GM20431 (cell line): ENCODE data around the gene TLCD3A.
"Not testable (repeated sequence)": the region's sequence is repeated elsewhere in the genome, so short reads cannot be mapped to it uniquely, and the experiment has no call there.

ENCODE experiments used
- in situ Hi-C: fragments of 300-500 bp; cut with MseI, MboI; formaldehyde crosslinking; loops from one replicate; pipeline ENCODE4 v1.15.0; 2020; ENCODE audit warnings: low sequenced_read_pairs; ENCODE audit not compliant: unreplicated experiment

The TLCD3A gene

DNA sequence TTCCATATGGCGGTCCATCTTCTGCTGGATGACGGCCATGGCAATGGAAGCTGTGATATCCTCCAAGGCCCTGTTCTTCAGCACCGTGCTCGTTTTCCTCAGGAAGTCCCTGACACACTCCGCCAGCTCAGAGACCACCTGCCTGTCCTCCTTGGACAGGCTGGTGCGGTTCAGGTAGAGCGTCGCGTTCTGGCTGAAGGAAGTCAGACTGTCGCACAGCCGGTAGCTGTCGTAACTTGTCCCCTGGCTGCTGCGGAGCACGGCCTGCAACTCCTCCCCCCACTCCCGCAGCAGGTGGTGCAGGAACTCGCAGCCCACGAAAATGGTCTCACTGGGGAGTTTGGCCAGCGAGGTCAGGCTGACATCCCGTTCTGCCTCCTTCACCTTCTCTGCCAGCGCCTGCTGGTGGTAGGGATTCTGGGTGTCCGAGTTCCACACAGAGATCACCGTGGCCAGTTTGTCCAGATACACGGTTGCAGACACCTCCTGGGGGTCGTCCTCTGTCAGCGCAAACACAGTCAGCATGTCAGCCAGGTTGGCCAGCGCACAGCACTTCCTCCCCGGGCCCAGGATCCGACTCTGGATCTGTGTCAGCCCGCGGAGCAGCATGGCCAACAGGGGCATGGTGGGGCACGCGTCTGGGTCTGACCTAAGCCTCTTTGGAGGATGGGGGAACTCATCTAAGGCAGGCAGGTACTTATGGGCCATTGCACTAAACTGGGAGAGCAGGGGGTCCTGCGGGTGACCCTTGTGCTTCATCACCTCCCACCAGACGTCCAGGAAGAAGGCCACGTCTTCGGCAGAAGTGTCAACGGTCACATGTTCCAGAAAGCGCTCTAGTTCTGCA lies 14.6 kb downstream of the TLCD3A start:
- in situ Hi-C loops: no loop called here

DNA sequence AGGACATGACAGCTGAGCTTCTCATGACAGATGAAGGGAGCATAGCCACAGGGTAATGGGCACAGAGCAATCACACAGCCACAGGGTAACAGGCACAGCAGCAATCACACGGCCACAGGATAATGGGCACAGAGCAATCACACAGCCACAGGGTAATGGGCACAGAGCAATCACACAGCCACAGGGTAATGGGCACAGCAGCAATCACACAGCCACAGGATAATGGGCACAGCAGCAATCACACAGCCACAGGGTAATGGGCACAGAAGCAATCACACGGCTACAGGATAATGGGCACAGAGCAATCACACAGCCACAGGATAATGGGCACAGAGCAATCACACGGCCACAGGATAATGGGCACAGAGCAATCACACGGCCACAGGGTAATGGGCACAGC lies 16.2 kb downstream of the TLCD3A start:
- in situ Hi-C loops: not testable (repeated sequence)

DNA sequence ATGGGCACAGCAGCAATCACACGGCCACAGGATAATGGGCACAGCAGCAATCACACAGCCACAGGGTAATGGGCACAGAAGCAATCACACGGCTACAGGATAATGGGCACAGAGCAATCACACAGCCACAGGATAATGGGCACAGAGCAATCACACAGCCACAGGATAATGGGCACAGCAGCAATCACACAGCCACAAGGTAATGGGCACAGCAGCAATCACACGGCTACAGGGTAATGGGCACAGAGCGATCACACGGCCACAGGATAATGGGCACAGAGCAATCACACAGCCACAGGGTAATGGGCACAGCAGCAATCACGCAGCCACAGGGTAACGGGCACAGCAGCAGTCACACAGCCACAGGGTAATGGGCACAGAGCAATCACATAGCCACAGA lies 17.0 kb downstream of the TLCD3A start:
- in situ Hi-C loops: not testable (repeated sequence)

DNA sequence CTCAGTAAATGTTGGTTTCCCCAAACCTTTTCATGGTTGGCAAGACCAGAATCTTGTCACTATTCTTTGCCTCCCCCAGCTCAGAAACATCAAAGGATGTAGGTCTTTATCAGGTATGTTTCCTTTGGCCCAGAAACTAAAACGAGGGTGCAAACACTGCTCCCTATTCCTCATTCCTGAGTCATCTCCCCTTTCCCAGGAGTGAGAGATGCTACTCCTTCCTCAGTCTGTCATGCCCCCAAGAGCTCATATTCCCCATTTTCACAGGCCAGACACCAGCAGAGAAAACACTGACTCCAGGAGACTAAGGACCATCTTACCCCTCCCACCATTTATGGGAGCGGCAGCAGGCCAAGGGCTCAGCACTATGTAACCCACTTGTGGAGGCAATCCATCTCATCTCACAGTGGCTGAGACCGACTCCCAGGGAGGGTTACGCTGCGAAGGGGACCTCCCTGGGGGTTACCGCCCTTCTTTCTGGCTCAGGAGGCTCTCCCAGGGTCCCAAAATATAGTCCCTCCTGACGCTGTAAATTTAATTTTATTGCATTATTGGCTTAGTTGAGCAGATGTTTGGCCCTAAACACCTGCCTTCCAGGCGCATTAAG lies 18.1 kb downstream of the TLCD3A start:
- in situ Hi-C loops: no loop called here

DNA sequence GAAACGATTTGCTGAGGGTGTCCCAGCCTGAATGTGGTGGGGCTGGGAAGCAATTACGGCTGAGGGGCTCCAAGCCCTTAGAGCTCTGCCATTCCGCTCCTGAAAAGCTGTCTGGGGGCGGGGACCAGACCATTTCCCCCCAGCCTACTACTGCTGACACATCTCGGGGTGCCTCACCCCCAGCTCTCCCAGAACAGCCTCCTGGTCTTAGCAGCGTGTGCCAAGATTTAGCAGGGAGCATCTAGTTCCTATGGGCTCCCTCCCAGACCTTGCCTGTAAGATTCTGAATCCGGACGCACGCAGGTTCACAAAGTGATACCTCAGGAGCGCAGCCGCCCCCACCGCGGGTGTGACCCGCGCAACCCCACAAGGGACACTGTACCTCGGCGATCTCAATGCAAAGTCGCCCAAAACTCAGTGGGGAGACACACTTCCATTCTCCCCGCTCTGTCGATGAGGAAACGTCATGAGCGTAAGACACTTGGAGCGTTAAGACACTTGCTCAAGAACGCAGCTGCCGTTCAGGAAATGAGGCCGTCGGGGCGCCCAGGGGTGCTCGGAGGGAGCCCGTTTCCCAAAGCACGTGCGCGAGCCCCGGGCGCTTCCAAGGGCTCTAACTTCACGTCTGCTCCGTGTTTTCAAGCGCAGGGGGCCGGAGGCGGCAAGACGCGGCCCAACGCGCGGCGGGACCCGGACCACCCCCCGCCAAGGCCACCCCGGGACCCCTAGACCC lies 19.0 kb downstream of the TLCD3A start:
- in situ Hi-C loops: no loop called here

DNA sequence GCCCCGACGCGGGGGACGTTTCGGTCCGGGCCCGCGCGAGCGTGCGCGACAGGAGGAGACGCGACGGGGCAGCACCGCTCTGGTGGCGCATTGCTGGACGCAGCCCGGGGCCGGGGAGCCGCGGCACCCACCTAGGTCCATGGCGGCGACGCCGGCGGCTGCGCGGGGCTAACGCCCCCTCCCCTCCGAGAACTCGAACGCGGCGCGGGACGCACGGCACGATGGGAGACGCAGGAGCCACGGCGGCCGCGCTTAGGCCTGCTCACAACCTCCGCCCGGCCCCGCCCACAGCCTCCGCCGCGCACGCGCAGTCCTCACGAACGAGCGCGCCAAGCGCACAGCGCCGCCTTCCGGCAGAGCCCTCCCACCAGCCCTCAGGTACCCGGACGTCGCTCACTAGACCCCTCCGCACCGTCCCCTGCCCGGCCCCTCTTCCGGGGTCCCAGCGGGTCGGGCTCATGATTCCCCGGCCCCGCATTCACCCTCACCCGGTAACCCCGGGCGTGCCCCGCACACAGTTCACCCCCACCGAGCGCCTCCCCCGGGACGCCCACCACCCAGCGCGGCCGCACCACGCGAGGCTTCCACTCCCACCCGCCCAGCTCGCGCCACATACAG lies 19.7 kb downstream of the TLCD3A start, which contains the start of gene GEMIN4:
TSS of gene GEMIN4 (minus strand) at position 263 of the 618 bp plus-strand sequence. CDS start at position 141, 122 bp downstream.
- in situ Hi-C loops: no loop called here

DNA sequence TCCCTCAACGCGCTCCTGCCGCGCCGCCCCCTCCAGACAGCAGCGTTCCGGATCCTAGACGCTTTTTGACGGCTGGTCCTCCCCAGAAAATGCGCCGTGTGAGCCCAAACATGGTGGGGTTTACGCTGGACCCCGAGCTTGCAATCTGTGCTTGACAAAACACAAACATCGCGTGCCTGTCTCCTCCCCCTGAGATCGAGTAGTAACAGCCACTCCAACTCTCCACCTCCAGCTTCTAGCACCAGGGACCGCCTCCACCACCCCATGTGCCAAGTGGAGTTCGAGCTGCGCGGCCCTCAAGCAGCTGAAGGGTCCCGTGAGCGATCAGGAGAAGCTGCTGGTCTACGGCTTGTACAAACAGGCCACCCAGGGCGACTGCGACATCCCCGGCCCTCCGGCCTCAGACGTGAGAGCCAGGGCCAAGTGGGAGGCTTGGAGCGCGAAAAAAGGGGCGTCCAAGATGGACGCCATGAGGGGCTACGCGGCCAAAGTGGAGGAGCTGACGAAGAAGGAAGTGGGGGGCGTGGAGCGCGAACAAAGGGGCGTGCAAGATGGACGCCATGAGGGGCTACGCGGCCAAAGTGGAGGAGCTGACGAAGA lies 20.3 kb downstream of the TLCD3A start:
- in situ Hi-C loops: no loop called here

DNA sequence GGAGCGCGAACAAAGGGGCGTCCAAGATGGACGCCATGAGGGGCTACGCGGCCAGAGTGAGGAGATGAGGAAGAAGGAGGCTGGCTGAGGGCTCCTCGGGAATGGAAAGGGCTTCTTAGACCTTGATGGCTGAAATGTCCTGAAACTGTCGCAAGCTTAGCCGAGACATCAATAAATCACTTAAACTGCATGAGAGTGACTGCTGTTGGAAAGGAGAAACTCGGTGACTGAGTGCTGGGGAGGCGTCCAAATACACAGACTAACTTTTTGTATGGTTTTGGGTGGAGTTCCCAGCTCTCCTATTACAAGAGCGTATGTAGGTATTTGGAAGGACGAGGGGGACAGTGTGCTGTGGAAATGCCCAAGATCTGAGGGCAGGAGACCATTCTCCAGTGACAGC lies 21.0 kb downstream of the TLCD3A start:
- in situ Hi-C loops: no loop called here

DNA sequence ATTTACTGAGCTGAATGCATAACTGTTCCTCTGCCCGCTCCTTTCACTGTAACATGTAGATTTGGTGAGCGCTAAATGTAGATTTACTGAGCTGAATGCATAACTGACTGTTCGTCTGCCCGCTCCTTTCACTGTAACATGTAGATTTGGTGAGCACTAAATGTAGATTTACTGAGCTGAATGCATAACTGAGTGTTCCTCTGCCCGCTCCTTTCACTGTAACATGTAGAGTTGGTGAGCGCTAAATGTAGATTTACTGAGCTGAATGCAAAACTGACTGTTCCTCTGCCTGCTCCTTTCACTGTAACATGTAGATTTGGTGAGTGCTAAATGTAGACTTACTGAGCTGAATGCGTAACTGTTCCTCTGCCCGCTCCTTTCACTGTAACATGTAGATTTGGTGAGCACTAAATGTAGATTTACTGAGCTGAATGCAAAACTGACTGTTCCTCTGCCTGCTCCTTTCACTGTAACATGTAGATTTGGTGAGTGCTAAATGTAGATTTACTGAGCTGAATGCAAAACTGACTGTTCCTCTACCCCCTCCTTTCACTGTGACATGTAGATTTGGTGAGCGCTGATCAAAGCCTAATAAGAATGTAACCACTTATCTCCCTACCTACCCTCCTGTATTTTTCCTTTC lies 23.0 kb downstream of the TLCD3A start:
- in situ Hi-C loops: not testable (repeated sequence)

DNA sequence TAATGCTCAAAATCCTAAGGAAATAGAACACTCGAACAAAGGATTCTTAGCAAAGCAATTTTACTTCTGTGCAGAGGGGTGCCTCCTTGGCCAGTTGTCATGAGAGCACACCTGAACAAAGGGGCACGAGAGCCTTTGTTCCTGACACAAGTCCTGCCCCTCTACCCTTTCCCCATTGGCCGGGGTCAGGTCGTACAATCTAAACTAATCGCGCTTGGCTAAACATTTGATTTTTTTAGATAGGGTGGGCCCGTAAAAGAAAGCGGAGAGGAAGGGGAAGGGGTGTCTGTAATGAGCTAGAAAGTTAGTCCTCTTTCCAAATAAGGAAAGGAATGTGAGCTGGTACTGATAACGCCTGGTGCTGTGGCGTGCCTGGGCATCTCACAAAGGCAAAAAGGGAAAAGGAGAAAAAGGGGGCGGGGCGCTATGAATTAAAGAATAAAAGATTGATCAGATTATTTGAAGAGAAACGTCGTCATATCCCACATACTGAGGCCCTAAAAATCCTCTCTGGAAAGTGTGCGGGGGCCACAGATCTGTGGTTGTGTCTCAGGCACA lies 23.7 kb downstream of the TLCD3A start:
- in situ Hi-C loops: not testable (repeated sequence)

DNA sequence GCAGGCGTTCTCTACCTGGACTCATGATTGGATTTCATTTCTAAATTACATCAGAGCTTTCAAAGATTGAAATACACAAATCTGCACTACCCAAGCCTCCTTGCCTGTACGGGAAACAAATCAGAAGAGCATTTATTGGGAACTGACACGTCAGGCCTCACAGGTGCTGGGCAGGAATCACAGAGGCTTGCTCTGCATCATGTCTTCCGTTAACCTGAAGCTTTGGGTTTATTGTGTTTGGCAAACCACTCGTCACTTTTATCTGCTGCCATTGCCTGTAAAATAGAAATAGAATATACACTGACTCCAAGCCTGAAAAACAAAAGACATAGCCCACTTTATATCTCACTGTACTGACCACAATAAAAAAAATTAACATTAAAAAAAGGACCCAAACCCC lies 27.6 kb downstream of the TLCD3A start:
- in situ Hi-C loops: no loop called here

DNA sequence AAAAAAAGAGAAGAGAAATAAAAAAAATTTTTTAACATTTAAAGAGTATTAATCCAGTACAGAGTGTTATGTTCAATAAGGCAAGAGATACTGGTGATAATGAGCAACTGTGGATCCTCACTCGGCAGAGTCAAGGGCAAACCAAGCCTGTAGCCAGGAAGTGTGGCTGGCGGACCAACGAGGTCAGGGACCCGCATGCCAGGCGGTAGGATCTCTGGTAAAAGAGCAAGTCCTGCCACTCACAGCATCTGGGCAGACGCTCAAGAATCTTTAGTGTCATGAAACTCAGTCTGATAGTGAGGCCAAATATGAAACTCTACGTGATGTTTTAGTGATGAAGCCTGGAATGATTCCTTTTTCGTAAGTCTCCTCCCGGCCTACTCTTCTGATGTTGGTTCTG lies 28.0 kb downstream of the TLCD3A start:
- in situ Hi-C loops: no loop called here

DNA sequence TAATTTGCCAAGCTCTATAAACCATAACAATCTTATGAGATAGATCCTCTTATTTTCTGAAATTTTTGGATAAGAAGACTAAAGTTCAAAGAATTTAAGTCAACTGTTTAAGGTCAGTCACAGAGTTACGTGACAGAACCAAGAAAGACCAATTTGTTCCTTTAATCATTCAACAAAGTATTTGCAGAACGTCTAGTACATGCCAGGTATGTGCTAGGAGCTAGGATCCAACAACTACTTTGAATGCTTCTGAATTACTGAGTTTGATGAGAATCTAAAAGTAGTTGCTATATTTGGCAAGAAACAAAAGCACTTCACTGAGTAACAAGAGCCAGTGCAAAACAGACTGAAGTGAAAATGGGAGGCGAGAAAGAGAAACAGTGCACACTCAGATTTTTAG lies 34.7 kb downstream of the TLCD3A start:
- in situ Hi-C loops: no loop called here

DNA sequence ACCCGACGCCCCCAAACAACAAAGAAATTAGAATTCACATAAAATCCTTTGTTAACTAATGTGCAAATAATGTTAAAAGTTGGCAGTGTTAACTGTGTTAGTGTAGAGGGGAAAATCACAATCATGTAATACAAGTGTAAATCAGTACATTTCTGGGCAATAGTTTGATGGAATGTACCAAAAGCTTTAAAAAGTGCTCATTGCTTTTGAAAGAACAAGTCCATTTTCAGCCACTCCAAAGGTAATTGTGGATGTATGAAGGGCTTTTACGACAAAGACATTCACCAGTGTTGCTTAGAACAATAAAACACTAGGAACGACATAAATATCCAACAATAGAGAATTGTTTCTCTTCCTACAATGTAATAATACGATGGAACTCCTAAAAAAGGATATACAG lies 40.6 kb downstream of the TLCD3A start:
- in situ Hi-C loops: no loop called here

DNA sequence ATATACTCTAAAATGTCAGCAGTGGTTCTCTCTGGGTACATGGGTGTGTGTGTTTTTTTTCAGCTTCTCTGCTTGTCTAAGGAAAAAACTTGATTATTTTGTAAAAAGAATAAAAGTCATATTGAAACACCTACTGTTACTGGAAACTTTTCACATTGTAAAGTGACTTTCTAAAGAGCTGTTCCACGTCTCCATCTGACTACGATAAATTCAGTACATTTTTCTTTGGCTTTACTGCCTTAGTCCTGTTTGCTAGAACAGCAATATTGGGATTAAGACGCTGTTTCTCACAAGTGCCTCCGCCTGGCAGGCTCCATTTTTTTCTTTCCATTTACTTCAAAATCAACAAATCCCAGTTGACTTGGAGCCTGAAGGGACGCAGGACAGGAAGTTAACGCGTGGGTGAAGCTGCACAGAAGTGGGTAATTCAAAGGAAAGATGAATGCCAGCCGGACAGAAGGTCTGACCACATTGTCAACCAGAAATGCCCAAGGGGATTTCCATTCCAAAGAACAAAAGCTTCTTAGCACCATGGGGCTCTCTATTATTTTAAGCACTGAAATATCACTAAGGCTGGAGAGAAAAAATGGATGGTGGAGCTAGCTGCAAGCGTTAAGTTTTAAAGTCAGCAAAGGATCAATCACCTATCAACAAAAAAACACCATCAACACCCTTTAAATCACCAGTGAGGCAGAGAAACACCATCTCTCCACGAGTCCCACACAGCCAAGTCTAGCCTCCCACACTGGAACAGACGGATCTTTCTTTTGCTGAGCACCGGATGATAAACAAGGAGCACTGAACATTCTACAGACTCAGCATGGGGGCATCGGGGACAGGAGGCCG lies 41.3 kb downstream of the TLCD3A start:
- in situ Hi-C loops: no loop called here

DNA sequence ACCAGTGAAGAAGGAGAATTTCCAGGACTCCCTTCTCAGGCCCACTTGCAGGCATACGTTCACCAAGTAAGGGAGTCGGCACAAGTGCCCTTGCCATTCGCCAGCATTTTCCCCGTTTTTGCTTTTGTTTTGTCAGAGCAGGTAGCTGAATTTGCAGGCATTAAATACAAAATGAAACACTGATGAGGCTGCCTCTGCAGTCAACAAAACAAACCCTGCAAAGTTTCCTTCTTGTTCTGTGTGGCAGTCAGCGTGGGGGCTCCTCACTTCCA lies 41.9 kb downstream of the TLCD3A start:
- in situ Hi-C loops: no loop called here

DNA sequence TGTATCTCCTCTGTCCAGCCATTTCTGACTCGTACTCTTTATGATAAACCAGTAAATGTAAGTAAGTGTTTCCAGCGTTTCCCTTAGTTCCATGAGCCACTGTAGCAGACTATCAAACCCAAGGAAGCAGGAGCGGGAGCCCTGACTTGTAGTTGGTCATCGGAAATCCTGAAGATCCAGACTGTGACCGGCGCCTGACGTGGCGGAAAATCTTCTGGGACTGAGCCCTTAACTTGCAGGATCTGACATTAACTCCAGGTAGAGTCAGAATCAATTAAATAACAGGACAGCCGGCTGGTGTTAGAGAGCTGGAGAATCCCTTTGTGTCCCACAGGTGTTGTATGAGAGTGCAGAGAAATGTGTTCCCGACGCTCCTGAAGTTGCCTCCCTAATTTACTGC lies 45.7 kb downstream of the TLCD3A start:
- in situ Hi-C loops: no loop called here

DNA sequence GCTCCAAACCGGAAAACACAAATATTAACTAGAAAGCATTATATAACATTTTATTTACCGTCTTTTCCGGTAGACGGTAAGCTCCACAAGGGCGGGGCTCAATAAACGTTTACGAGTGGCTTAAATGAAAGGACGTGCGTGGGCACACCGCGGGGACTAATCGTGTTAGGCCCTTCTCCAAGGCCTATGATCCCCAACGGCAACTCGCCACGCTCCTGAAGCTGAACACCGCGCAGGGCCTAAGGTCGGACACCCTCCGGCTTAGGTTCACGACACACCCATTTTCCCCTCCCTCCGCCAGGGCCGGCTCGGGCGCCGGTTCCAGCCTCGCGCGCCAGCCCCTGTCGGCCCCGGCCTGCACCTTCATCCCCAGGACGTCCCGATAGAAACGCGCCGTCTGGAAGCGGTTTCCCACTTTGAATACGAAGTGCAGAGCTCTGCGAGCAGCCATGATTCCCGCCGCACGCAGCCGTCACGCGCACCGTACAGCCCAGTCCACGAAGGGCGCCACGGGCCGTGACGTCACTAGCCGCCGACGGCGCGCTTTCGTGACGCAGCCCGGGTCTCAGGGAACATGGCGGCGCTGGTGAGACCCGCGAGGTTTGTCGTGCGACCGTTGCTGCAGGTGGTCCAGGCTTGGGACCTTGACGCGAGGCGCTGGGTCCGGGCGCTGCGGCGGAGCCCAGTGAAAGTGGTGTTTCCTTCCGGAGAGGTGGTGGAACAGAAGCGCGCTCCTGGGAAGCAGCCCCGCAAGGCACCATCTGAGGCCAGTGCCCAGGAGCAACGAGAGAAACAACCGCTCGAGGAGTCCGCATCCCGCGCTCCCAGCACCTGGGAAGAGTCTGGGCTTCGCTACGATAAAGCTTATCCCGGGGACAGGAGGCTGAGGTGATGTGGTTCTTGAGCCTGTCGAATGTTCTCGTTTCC lies 49.7 kb downstream of the TLCD3A start, which contains the start of the genes GLOD4 and MRM3:
TSS of gene GLOD4 (minus strand) at position 476 of the 927 bp plus-strand sequence. CDS start at position 451, 25 bp downstream.
TSS of gene MRM3 (plus strand) at position 549 of the 927 bp plus-strand sequence. CDS start at position 575, 26 bp downstream.
- in situ Hi-C loops: no loop called here
